Ovary (tissue), 9 donors: ENCODE results near the gene USP24. TPM values are rescaled to one million over a fixed set of nuclear protein-coding genes. Genes with fewer than 3 reads are reported as not detected.

ENCODE experiments used
- DNase-seq, 5 donors: peaks; one replicate each; pipeline ENCODE4 v3.0.0-alpha.2; 2019 to 2020
- H3K27ac ChIP-seq, 2 donors: fragments of 200-600 bp; one replicate each; pipeline versions ENCODE4 v1.5.1 to v1.8.0; 2019 to 2022
- H3K27me3 ChIP-seq: fragments of 200-600 bp; one replicate; pipeline ENCODE4 v1.8.0; 2022
- H3K36me3 ChIP-seq: fragments of 200-600 bp; sonication (generic); one replicate; pipeline ENCODE4 v1.5.1; 2019
- H3K4me1 ChIP-seq: one replicate; pipeline ENCODE4 v1.8.1; 2013; ENCODE audit warnings: mild to moderate bottlenecking, moderate library complexity; ENCODE audit not compliant: insufficient read depth
- H3K4me3 ChIP-seq: fragments of 200-600 bp; sonication (generic); one replicate; pipeline ENCODE4 v1.5.1; 2017
- H3K9me3 ChIP-seq, 2 donors: fragments of 200-600 bp in 1 of 2; sonication (generic) in 1 of 2; one replicate each; pipeline versions ENCODE4 v1.5.1 to v1.8.1; 2013 to 2019; ENCODE audit warnings: mild to moderate bottlenecking in 1 of 2, moderate library complexity in 1 of 2
- EP300 ChIP-seq: sonication (generic); formaldehyde crosslinking; IDR thresholded peaks from one replicate; pipeline ENCODE4 v1.6.1; 2017; ENCODE audit warnings: antibody characterized with exemption
- POLR2A ChIP-seq: fragments of 450-650 bp; IDR thresholded peaks from one replicate; pipeline ENCODE4 v1.6.1; 2017; ENCODE audit warnings: antibody characterized with exemption, mild to moderate bottlenecking, moderate library complexity
- WGBS, 3 donors: extraction: QIAGEN DNeasy Blood & Tissue Kit in 1 of 3; methylation state at CpG; one replicate each; pipeline versions ENCODE4 v1.1.5 to v1.1.7; 2013 to 2017; 5-methylcytosine and 5-hydroxymethylcytosine counted together
- intact Hi-C, 4 donors: fragments of 100-400 bp; cut with DNase I; formaldehyde crosslinking; loops; one replicate each; pipeline versions ENCODE4 v1.11.0 to v1.15.1; 2022 to 2023
- polyA plus RNA-seq, 2 donors: library from polyadenylated mRNA; stranded (reverse); fragments of 200-250 nt in 1 of 2; fragments of 350-450 nt in 1 of 2; fragmentation: Illumina TruSeq in 1 of 2; extraction: RNeasy Lipid Tissue Mini Kit (QIAGEN cat#74804) in 1 of 2; gene quantifications; one replicate each; pipeline ENCODE4 v1.2.3, GENCODE V29; 2013 to 2014
- total RNA-seq, 7 donors: library from RNA; depleted of rRNA in 2 of 7; stranded (reverse); fragments of >200 nt in 2 of 7; fragmentation: NEBNext Ultra II Directional in 3 of 7; extraction: Animal tissue kit (Norgen Biotek cat#: 25700) in 3 of 7; gene quantifications; one replicate each; pipeline versions ENCODE4 v1.1.0 to v1.2.4, GENCODE V29; 2016 to 2023
- TF ChIP-seq, protein P1 (sequence below), 3 donors: fragments of 450-650 bp in 2 of 3; fragments of 200-600 bp in 1 of 3; IDR thresholded peaks; one replicate each; pipeline versions ENCODE4 v1.5.1 to v1.8.0; 2016 to 2022; ENCODE audit warnings: antibody characterized with exemption in 3 of 3, mild to moderate bottlenecking in 1 of 3
- donor health status: DM: no; HTN: no; CAD: no; lungs with moderate emphysema.
- donor health status: DM: no; HTN: no; CAD: no.
- donor health status: Bipolar disorder and iron deficiency.
- donor health status: DM: yes; HTN: yes; CAD: no.
- donor health status: DM: no; HTN: no; CAD: no.
- donor health status: DM: yes; HTN: yes; CAD: no.

USP24 gene
- total and polyA plus RNA-seq, 9 donors: 11.5 to 51.4 (median 33.5) TPM

DNA sequence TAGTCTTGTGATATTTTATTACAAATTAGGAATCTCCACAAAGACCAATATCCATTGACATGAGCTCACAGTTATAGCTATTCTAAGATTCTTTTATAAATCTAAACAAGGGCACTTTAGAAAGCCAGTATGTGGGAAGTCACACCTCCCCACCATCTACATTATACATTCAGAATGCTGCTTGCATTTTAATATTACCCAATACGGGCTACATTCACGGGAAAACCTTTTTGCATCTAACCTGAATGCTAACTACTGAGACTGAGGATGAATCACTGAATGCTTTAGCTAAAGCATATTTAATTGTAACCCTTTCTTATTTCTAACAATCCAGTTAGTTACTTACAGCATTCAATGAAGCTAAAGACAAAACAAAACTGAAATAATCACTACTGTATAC is 122.7 kb downstream of the USP24 start:
- H3K27me3 ChIP-seq: no peaks in the 10 kb centered on the region
- TF ChIP-seq POLR2A (no peak), EP300 (no peak)
- TF ChIP-seq, protein P1, sequence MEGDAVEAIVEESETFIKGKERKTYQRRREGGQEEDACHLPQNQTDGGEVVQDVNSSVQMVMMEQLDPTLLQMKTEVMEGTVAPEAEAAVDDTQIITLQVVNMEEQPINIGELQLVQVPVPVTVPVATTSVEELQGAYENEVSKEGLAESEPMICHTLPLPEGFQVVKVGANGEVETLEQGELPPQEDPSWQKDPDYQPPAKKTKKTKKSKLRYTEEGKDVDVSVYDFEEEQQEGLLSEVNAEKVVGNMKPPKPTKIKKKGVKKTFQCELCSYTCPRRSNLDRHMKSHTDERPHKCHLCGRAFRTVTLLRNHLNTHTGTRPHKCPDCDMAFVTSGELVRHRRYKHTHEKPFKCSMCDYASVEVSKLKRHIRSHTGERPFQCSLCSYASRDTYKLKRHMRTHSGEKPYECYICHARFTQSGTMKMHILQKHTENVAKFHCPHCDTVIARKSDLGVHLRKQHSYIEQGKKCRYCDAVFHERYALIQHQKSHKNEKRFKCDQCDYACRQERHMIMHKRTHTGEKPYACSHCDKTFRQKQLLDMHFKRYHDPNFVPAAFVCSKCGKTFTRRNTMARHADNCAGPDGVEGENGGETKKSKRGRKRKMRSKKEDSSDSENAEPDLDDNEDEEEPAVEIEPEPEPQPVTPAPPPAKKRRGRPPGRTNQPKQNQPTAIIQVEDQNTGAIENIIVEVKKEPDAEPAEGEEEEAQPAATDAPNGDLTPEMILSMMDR (IDR thresholded peaks at IDR 0.05): no peak
- H3K9me3 ChIP-seq: no peaks in the 10 kb centered on the region
- H3K4me3 ChIP-seq: no peak overlapping the region
- H3K27ac ChIP-seq: no peak overlapping the region
- H3K4me1 ChIP-seq: no peaks in the 10 kb centered on the region
- WGBS, 3 donors: 94 to 95% (median 94%) methylated on average over 2 of the region's 2 CpGs
- DNase-seq: no peak
- H3K36me3 ChIP-seq: no peaks in the 10 kb centered on the region
- intact Hi-C loops: no loop called here

DNA sequence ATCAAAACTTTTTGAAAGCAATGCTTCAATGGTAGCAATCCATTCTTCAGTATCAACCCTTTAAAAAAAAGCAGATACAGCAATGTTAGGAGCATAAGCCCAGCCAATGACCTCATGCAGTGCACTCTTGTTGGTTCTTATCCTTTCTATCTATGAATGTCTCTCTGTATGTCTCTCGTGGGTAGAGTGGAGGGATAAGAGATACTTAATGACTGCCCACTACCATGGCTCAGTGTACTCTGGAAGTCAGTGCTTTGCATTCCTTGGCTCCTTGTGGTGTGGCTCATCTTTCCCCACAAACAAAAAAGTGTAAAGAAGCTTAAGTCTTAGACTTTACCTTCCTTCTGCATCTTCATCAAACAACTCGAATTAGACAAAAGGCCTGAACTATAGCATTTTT is 125.5 kb downstream of the USP24 start:
- intact Hi-C loops: no loop called here

GRCh38 chr1:55088413-55088812 is 126.8 kb downstream of the USP24 start:
- no peaks in the 10 kb centered on the region for H3K4me1 ChIP-seq
- no peaks in the 10 kb centered on the region for H3K9me3 ChIP-seq
- no peak overlapping the region for H3K27ac ChIP-seq
- H3K27me3 ChIP-seq: no peaks in the 10 kb centered on the region
- intact Hi-C loops: no loop called here
- TF ChIP-seq, protein P1 (IDR thresholded peaks at IDR 0.05): no peak
- TF ChIP-seq EP300: no peak
- no peak for TF ChIP-seq POLR2A
- 86 to 91% (median 88%) methylated on average over 4 of the region's 4 CpGs for WGBS, 3 donors
- H3K4me3 ChIP-seq: no peak overlapping the region
- H3K36me3 ChIP-seq: no peaks in the 10 kb centered on the region
- no peak for DNase-seq

More for the DNA sequence above, 125.5 kb downstream of the USP24 start:
- no peak overlapping the region for H3K4me3 ChIP-seq
- TF ChIP-seq POLR2A (no peak), EP300 (no peak)
- TF ChIP-seq, protein P1 (IDR thresholded peaks at IDR 0.05): no peak
- WGBS, 3 donors: 82 to 90% (median 83%) methylated on average over 2 of the region's 2 CpGs
- no peaks in the 10 kb centered on the region for H3K4me1 ChIP-seq
- no peak overlapping the region for H3K27ac ChIP-seq
- no peaks in the 10 kb centered on the region for H3K9me3 ChIP-seq
- no peaks in the 10 kb centered on the region for H3K36me3 ChIP-seq
- no peaks in the 10 kb centered on the region for H3K27me3 ChIP-seq
- DNase-seq: no peak

DNA sequence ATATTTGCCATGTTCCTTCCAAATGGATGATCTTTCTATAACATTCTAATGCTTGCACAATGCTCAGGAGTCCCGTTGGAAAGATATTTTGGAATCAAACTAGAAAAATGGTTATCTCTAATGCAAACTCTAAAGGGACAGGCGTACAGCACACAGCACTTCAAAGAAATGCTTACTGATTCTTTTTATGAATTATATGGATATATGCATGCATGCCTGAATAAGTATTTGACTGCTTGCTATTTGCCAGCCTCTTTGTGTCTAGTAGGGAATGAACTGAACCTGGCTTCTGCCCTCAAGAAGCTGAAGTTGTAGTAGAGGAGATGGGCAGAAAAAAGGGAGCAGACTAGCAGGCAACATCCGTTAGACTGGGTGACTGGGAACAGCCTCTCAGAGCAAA is 127.7 kb downstream of the USP24 start:
- Histone ChIP-seq H3K36me3 (no peaks in the 10 kb centered on the region), H3K27me3 (no peaks in the 10 kb centered on the region), H3K9me3 (no peaks in the 10 kb centered on the region), H3K4me1 (no peaks in the 10 kb centered on the region), H3K4me3 (no peak overlapping the region), H3K27ac (no peak overlapping the region)
- 83 to 87% (median 84%) methylated on average over 3 of the region's 3 CpGs for WGBS, 3 donors
- intact Hi-C loops: no loop called here
- DNase-seq: no peak
- no peak for TF ChIP-seq POLR2A
- TF ChIP-seq, protein P1 (IDR thresholded peaks at IDR 0.05): no peak
- no peak for TF ChIP-seq EP300
